GM23248 (cell line): ENCODE data around the gene TRPM5. TPM values are rescaled to one million over a fixed set of nuclear protein-coding genes. Genes with fewer than 3 reads are reported as not detected.

Source experiments
- DNase-seq: peaks from one replicate; pipeline ENCODE4 v3.0.0-alpha.2; 2015
- H2AFZ ChIP-seq: fragments of 200-600 bp; sonication (generic); 2 replicates; pipeline ENCODE4 v1.6.1; 2016; ENCODE audit warnings: antibody characterized with exemption
- H3F3A ChIP-seq: fragments of 200-600 bp; sonication (generic); 2 replicates; pipeline ENCODE4 v1.6.1; 2016; ENCODE audit warnings: mild to moderate bottlenecking, antibody characterized with exemption, mixed run types; ENCODE audit not compliant: insufficient read depth
- H3K27ac ChIP-seq: fragments of 200-600 bp; sonication (generic); 2 replicates; pipeline ENCODE4 v1.5.1; 2016; ENCODE audit warnings: mild to moderate bottlenecking
- H3K27me3 ChIP-seq: fragments of 200-600 bp; sonication (generic); replicated peaks from 2 replicates; pipeline ENCODE4 v1.6.1; 2016; ENCODE audit warnings: mild to moderate bottlenecking; ENCODE audit not compliant: insufficient read depth
- H3K36me3 ChIP-seq: fragments of 200-600 bp; sonication (generic); 2 replicates; pipeline ENCODE4 v1.6.1; 2016; ENCODE audit warnings: low read depth, mild to moderate bottlenecking
- H3K4me1 ChIP-seq: fragments of 200-600 bp; sonication (generic); 2 replicates; pipeline ENCODE4 v1.6.1; 2016; ENCODE audit warnings: mild to moderate bottlenecking; ENCODE audit not compliant: insufficient read depth
- H3K4me2 ChIP-seq: fragments of 200-600 bp; sonication (generic); one replicate; pipeline ENCODE4 v1.6.1; 2016; ENCODE audit warnings: mild to moderate bottlenecking; ENCODE audit not compliant: unreplicated experiment
- H3K4me3 ChIP-seq: fragments of 200-600 bp; sonication (generic); 2 replicates; pipeline ENCODE4 v1.5.1; 2016; ENCODE audit warnings: mild to moderate bottlenecking
- H3K79me2 ChIP-seq: fragments of 200-600 bp; sonication (generic); 2 replicates; pipeline ENCODE4 v1.6.1; 2016; ENCODE audit warnings: mild to moderate bottlenecking; ENCODE audit not compliant: insufficient read depth
- H3K9ac ChIP-seq: fragments of 200-600 bp; sonication (generic); 2 replicates; pipeline ENCODE4 v1.6.1; 2016; ENCODE audit warnings: mild to moderate bottlenecking
- H3K9me2 ChIP-seq: fragments of 200-600 bp; sonication (generic); 2 replicates; pipeline ENCODE4 v1.6.1; 2016; ENCODE audit warnings: mixed run types, mild to moderate bottlenecking, moderate library complexity; ENCODE audit not compliant: insufficient read depth
- H3K9me3 ChIP-seq: fragments of 200-600 bp; sonication (generic); one replicate; pipeline ENCODE4 v1.6.1; 2017; ENCODE audit warnings: low read depth
- H4K20me1 ChIP-seq: fragments of 200-600 bp; sonication (generic); 2 replicates; pipeline ENCODE4 v1.6.0; 2016; ENCODE audit not compliant: insufficient read depth
- EZH2 ChIP-seq: fragments of 200-600 bp; sonication (generic); IDR thresholded peaks from 2 replicates; pipeline ENCODE4 v1.6.1; 2018; ENCODE audit warnings: antibody characterized with exemption, mild to moderate bottlenecking; ENCODE audit not compliant: insufficient read depth, poor library complexity, severe bottlenecking
- EZH2phosphoT487 ChIP-seq: fragments of 200-600 bp; sonication (generic); IDR thresholded peaks from 2 replicates; pipeline ENCODE4 v1.6.1; 2018; ENCODE audit warnings: antibody characterized with exemption, moderate library complexity, mild to moderate bottlenecking, low read depth; ENCODE audit not compliant: insufficient read depth
- WGBS, 2 experiments: methylation state at CpG; one replicate each; pipeline ENCODE4 v1.1.6; 2015 to 2017; ENCODE audit warnings: low lambda C conversion rate in 2 of 2, low coverage in 1 of 2; ENCODE audit errors: missing lambda C conversion rate in 2 of 2; 5-methylcytosine and 5-hydroxymethylcytosine counted together
- in situ Hi-C: fragments of 300-500 bp; cut with MboI; formaldehyde crosslinking; loops from 2 replicates; pipeline ENCODE4 v1.15.0; 2020
- polyA plus RNA-seq: library from polyadenylated mRNA; unstranded; fragments of >200 nt; fragmentation: Nextera tagmentation; extraction: Ambion mirVana; gene quantifications from 2 replicates; pipeline ENCODE4 v1.2.1, GENCODE V29; 2016
- total RNA-seq: library from RNA; depleted of rRNA; stranded (reverse); fragments of >200 nt; shearing (Covaris generic); gene quantifications from 2 replicates; pipeline ENCODE4 v1.2.3, GENCODE V29; 2014

Gene TRPM5
- total and polyA plus RNA-seq, 2 experiments from 2014 or later: not detected

- no peak overlapping the region for H2AFZ ChIP-seq
- H3K4me2 ChIP-seq: no peak overlapping the region
- H3K27ac ChIP-seq: no peak overlapping the region
- H3K9me2 ChIP-seq: no peaks in the 10 kb centered on the region
- DNase-seq: no peak
- H3F3A ChIP-seq: no peaks in the 10 kb centered on the region
- no peaks in the 10 kb centered on the region for H4K20me1 ChIP-seq
- 57 to 58% methylated on average over 11 of the region's 11 CpGs for WGBS, 2 experiments
- TF ChIP-seq EZH2 (no peak), EZH2phosphoT487 (no peak)
- H3K4me3 ChIP-seq: no peak overlapping the region
- H3K36me3 ChIP-seq: no peaks in the 10 kb centered on the region
- no peak overlapping the region for H3K9ac ChIP-seq
- H3K79me2 ChIP-seq: no peaks in the 10 kb centered on the region
- H3K27me3 ChIP-seq: peaks cover 20% of the 10 kb centered on the region; the same call in 1 of the 2 replicates
- no peaks in the 10 kb centered on the region for H3K9me3 ChIP-seq
- in situ Hi-C loops: loop anchor here (5.0 to 10.0 kb wide), 2 partner anchors 98 to 460 kb away; no protein-coding TSS in a partner anchor
- no peaks in the 10 kb centered on the region for H3K4me1 ChIP-seq
These were observed 9.6 kb downstream of the TRPM5 start for GRCh38 chr11:2434506-2435255.

- no peak overlapping the region for H3K9ac ChIP-seq
- WGBS, 2 experiments: 84 to 85% methylated on average over 8 of the region's 8 CpGs
- in situ Hi-C loops: loop anchor here (5.0 to 10.0 kb wide), 2 partner anchors 98 to 461 kb away; no protein-coding TSS in a partner anchor
- H3K27me3 ChIP-seq: peaks cover 19% of the 10 kb centered on the region; the same call in 1 of the 2 replicates
- H3K79me2 ChIP-seq: no peaks in the 10 kb centered on the region
- TF ChIP-seq EZH2 (no peak), EZH2phosphoT487 (no peak)
- H3K4me1 ChIP-seq: no peaks in the 10 kb centered on the region
- no peaks in the 10 kb centered on the region for H3K9me2 ChIP-seq
- no peaks in the 10 kb centered on the region for H3F3A ChIP-seq
- no peak overlapping the region for H3K27ac ChIP-seq
- H4K20me1 ChIP-seq: no peaks in the 10 kb centered on the region
- H3K4me3 ChIP-seq: no peak overlapping the region
- H3K4me2 ChIP-seq: no peak overlapping the region
- no peaks in the 10 kb centered on the region for H3K36me3 ChIP-seq
- no peak for DNase-seq
- H2AFZ ChIP-seq: no peak overlapping the region
- H3K9me3 ChIP-seq: no peaks in the 10 kb centered on the region
These were observed 10.3 kb downstream of the TRPM5 start for GRCh38 chr11:2434008-2434407.

- in situ Hi-C loops: loop anchor here (5.0 to 10.0 kb wide), 2 partner anchors 99 to 461 kb away; no protein-coding TSS in a partner anchor
- peaks cover 12% of the 10 kb centered on the region; the same call in 1 of the 2 replicates for H3K27me3 ChIP-seq
These were observed 11.0 kb downstream of the TRPM5 start for GRCh38 chr11:2433106-2433925.

GRCh38 chr11:2432628-2433071, 11.7 kb downstream of the TRPM5 start:
- 0 out of 2 replicates have a peak, but pooled peaks cover 5% of the 10 kb centered on the region for H3K27me3 ChIP-seq
- H2AFZ ChIP-seq: no peak overlapping the region
- H3K9me3 ChIP-seq: no peaks in the 10 kb centered on the region
- WGBS, 2 experiments: 68 to 75% methylated on average over 11 to 13 of the region's 13 CpGs
- no peak for DNase-seq
- no peaks in the 10 kb centered on the region for H3K4me1 ChIP-seq
- no peak overlapping the region for H3K4me3 ChIP-seq
- H3K79me2 ChIP-seq: no peaks in the 10 kb centered on the region
- H3K9ac ChIP-seq: no peak overlapping the region
- TF ChIP-seq EZH2phosphoT487: no peak
- TF ChIP-seq EZH2: no peak
- H3K4me2 ChIP-seq: no peak overlapping the region
- H3K27ac ChIP-seq: no peak overlapping the region
- in situ Hi-C loops: loop anchor here (5.0 to 10.0 kb wide), 2 partner anchors 100 to 462 kb away; no protein-coding TSS in a partner anchor
- no peaks in the 10 kb centered on the region for H3K36me3 ChIP-seq
- no peaks in the 10 kb centered on the region for H4K20me1 ChIP-seq
- no peaks in the 10 kb centered on the region for H3F3A ChIP-seq
- no peaks in the 10 kb centered on the region for H3K9me2 ChIP-seq

More at GRCh38 chr11:2433106-2433925, 11.0 kb downstream of the TRPM5 start:
- H3K9ac ChIP-seq: no peak overlapping the region
- no peaks in the 10 kb centered on the region for H3K79me2 ChIP-seq
- H3K4me3 ChIP-seq: no peak overlapping the region
- no peaks in the 10 kb centered on the region for H4K20me1 ChIP-seq
- no peak overlapping the region for H2AFZ ChIP-seq
- TF ChIP-seq EZH2phosphoT487: no peak
- no peak for TF ChIP-seq EZH2
- H3K4me2 ChIP-seq: no peak overlapping the region
- H3K9me2 ChIP-seq: no peaks in the 10 kb centered on the region
- H3K4me1 ChIP-seq: no peaks in the 10 kb centered on the region
- H3F3A ChIP-seq: no peaks in the 10 kb centered on the region
- no peaks in the 10 kb centered on the region for H3K36me3 ChIP-seq
- no peak overlapping the region for H3K27ac ChIP-seq
- no peaks in the 10 kb centered on the region for H3K9me3 ChIP-seq
- 69 to 70% methylated on average over 22 of the region's 22 CpGs for WGBS, 2 experiments
- DNase-seq: no peak
